Effector CD8-positive, alpha-beta T cell (primary cell): Measurements from ENCODE around the gene TMEM178B.

ENCODE experiments used
- DNase-seq: peaks from one replicate; lab custom pipeline; 2025; lab: John Stamatoyannopoulos, UW

TMEM178B gene

GRCh38 chr7:141221007-141221612 lies 147.2 kb downstream of the TMEM178B start:
- no peak for DNase-seq

DNA sequence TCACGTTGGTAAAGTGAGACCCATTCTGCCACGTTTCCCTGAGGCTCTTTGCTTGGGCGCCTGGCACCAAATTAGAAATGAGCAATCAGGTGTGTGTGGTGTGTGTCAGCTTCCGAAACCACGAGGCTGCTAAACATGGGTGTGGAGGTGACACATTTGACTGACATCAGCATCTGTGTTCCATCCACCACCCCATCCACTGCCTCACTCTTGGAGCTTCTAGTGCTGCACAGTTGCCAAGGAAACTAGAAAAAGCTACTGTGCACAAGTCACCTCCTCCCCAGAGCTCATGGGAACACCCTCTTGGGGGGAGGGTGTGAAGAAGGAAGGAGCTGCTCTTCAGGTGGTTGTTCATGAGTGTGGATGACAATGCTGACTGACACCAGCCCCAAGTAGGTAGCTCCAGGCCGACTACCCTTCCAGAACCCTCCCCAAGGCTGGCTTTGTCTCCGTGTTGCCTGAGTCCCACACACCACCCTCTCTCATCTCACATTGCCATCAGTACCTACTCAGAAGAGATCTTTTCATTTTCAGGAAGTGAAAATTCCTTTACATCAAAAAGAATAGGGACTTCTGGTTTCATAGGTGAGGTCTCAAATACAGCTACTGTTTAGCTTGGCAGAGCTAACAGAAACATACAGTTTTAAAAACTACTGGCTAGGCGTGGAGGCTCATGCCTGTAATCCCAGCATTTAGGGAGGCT lies 152.2 kb downstream of the TMEM178B start:
- DNase-seq: no peak

GRCh38 chr7:141227454-141227853 lies 153.6 kb downstream of the TMEM178B start:
- DNase-seq: no peak

- no peak for DNase-seq
These were observed 154.6 kb downstream of the TMEM178B start for GRCh38 chr7:141228482-141228881.

DNA sequence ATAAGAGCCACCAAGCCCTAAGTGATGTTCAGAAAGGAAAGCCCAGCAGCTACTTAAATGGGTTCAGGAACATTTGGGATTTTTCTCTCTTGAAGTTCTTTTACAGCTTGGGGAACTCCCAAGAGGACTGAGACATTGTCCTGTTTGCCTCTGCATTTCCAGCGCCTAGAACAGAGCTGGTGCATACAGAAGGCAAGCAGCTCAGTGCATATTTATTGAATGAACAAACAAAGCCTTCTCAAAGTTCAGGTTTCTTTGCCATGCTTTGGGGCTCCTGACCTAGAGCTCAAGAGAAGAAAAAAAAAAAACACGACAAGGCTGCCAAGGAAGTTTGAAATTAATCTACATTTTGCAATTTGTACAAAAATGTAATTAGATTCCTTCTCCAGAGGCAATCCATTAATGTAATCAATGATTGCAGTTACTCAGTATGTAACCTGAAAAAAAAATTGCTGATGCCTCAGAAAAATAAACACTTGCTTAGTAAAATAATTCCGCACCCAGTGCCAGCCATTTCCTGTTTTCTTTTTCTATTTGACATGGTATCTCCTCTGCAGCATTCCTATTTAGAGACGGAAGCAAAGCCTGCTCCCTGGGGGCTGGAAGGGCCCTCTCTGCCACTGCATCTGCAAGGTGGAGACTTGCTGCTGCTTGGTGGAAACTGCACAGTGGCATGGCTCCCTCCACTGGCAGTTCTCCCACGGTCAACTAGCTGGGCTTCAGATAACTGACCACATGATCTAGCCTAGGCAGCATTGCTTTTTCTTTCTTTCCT lies 157.3 kb downstream of the TMEM178B start:
- DNase-seq: no peak

DNA sequence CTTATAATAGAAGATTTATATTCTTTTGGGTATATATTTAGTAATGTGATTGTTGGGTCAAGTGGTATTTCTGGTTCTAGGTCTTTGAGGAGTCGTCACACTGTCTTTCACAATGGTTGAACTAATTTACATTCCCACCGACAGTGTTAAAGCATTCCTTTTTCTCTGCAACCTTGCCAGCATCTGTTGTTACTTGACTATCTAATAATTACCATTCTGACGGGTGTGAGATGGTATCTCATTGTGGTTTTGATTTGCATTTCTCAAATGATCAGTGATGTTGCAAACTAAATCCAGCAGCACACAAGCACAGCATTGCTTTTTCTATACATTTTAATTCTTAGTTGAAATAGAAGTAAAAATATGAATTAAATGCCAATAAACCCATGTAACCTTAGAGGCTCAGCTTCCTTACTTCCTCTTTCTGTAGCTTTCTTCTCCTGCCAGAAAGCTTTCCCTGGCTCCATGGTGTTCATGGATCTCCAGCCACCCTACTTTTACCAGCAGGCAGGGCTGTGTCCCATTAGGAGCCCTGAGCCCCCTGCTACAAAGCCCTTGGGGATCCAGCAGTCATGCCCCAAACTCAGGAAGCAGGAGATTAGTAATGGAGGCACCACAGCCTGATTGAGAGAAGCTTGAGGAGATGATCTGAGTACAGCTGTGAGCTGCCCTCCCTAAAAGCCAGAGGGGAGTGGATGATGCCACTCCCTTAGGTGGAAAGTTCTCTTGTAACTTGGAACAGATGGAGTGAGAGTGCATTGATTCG lies 158.6 kb downstream of the TMEM178B start:
- DNase-seq: no peak

DNA sequence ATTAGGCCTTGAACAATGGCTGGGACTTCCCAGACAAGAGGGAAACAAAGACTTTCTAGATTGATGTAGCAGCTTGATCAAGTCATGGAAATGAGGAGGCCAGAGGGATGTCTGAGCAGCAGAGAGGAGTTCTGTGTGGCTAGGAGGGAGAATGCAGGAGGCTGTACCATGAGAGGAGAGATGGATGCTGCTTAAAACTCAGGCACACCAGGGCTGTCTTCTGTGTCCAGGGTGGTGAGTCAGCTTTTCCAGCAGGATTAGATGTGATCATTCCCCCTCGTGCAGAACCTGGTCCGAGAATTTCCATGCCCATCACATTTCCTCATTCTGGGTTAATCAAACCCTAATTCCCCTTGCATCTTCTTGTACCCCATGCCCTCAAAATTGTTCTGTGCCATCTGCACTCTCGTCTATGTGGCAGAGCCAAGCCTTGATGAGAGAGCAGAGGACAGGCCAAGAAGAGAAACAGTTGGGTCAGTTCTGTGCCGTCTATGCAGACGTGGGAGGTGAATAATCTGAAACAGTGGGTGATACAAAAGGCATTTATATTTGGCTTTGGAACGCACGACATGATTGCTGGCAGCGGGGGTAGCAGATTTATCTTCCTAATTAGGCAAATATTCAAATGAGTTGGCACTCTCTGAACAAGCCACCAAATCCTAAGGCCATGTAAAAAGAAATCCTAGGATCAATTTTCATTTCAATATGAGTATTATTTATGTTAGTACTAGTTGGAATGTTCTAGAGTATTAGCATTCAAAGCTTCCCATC lies 160.7 kb downstream of the TMEM178B start:
- DNase-seq: no peak

GRCh38 chr7:141235656-141236055 lies 161.8 kb downstream of the TMEM178B start:
- DNase-seq: no peak

GRCh38 chr7:141238596-141239243 lies 164.9 kb downstream of the TMEM178B start:
- no peak for DNase-seq

- no peak for DNase-seq
These were observed 165.8 kb downstream of the TMEM178B start for GRCh38 chr7:141239661-141240060.

DNA sequence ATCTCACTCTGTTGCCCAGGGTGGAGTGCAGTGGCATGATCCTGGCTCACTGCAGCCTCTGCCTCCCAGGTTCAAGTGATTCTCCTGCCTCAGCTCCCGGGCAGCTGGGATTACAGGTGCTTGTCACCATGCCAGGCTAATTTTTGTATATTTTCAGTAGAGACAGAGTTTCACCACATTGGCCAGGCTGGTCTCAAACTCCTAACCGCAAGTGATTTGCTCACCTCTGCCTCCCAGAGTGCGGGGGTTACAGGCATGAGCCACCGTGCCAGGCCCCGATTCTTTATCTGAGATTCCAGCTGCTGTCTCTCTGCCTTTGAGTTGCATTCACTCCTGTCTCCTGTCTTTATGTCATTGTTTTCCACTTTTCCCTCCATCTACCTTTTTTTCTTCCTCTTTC lies 168.7 kb downstream of the TMEM178B start:
- no peak for DNase-seq

GRCh38 chr7:141243368-141243767 lies 169.5 kb downstream of the TMEM178B start:
- DNase-seq: no peak

GRCh38 chr7:141244435-141244834 lies 170.6 kb downstream of the TMEM178B start:
- no peak for DNase-seq

- DNase-seq: no peak
These were observed 172.6 kb downstream of the TMEM178B start for GRCh38 chr7:141246426-141246825.

- DNase-seq: no peak
These were observed 177.3 kb downstream of the TMEM178B start for GRCh38 chr7:141251180-141251579.

DNA sequence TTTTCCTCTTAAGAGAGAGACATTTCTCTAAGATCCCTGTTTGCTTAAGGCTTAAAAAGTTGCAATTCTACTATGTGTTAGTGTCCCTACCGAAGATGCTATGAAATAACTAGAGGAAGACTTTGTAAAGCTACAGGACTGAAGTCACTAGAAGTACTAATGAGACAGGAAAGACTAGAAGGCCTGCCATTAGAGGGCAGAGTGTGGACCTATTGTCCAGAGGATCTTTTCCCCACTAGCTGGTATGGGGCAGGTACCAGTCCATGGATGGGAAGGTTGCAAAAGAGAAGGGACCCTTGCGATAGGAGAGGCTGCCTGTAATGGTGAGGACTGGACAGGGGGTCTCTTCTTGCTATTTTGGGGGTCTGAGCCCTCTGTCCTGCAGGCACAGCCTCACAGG lies 178.1 kb downstream of the TMEM178B start:
- DNase-seq: no peak

DNA sequence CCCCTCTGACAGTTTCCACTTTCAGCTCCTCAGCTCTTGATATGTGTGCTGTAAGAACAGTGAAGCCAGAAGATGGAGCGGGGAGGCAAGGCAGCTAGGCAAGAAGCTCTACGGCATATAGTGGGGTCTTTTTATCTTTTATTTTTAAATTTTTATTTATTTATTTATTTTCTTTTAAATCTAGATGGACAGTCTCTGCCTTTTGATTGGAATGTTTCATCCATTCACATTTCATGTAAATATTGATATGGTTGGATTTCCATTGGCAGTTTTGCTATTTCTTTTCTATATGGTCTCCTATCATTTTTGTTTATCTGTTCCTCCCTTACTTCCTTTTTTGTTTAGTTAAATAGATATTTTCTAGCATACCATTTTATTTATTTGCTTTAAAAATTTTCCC lies 183.7 kb downstream of the TMEM178B start:
- DNase-seq: no peak

GRCh38 chr7:141258559-141258958 lies 184.7 kb downstream of the TMEM178B start:
- DNase-seq: no peak

DNA sequence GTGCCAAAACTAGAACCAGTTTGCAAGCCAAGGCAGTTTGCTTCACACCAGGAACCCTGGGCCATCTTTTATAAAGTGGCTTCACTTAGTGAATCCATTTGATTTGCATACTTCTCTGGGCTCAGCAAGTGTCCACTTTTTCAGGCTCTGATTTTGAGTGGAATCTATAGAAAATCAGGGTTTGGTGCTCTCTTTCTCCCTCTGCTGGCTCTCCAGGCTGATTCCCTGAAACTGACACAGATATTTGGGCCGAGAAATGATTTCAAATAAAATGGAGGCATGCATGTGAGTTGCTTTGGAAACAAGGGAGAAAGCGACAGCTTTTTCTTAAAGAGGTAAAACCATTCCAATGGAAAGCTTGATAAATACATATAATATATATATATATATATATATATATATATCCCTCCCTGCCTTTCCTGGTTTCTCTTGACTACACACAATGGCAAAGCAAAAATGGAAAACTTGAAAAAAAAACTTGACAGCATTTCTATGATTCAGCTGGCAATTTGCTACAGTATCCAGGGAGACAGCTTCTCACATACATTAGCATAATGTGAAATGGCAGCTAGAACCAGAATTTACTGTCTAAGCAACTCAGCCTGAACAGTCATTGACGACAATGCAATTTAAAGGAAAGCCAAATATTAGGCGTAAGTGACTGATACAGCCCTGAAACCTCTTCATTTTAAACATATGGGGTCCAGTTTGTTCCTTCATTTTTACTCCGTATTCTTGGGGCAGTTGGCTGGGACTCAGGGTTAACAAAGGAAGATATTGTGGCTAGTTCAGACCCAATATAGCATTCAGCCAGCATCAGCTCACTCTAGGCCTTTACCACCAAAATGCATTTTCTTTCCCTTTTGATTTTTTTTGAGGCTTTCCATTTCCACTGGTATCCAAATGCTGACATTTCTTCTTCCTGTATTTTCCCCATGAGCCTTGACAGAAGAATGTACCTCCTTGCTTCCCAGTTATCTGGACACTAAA lies 188.5 kb downstream of the TMEM178B start:
- DNase-seq: no peak

GRCh38 chr7:141263508-141263907 lies 189.6 kb downstream of the TMEM178B start:
- no peak for DNase-seq
